OCI-LY7 (cell line): ENCODE measurements around the gene LRRC52.

ENCODE experiments used
- EZH2phosphoT487 ChIP-seq: fragments of 200-600 bp; sonication (generic); IDR thresholded peaks from 2 replicates; pipeline ENCODE4 v1.6.1; 2018; ENCODE audit warnings: low read depth, borderline replicate concordance, mild to moderate bottlenecking, mixed run types, antibody characterized with exemption, low read length, moderate library complexity, mixed read lengths
- TF ChIP-seq, protein P1 (sequence below): fragments of 200-600 bp; sonication (generic); conservative IDR thresholded peaks from 2 replicates; pipeline ENCODE4 v1.5.1; 2014; ENCODE audit warnings: mild to moderate bottlenecking, antibody characterized with exemption, low read length, moderate library complexity, mixed read lengths

DNA sequence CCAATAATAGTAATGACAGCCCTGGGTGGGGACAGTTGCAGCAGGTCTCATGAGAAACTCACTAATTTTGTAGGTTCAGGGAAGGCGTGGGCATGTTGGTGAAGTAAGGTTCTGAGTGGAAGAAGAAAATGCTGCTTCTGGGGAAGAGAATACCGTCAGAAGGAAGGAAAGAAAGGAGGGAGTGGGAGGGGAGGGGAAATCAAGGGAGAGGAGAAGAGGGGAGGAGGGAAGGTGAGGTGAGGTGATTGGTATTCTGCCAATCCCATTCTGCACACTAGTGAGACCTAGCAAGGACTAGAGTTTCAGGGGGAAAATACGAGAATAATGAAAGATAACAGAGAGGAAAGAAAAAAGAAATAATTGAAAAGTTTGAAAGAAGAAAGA, 54.9 kb downstream of the LRRC52 start:
- TF ChIP-seq, protein P1, sequence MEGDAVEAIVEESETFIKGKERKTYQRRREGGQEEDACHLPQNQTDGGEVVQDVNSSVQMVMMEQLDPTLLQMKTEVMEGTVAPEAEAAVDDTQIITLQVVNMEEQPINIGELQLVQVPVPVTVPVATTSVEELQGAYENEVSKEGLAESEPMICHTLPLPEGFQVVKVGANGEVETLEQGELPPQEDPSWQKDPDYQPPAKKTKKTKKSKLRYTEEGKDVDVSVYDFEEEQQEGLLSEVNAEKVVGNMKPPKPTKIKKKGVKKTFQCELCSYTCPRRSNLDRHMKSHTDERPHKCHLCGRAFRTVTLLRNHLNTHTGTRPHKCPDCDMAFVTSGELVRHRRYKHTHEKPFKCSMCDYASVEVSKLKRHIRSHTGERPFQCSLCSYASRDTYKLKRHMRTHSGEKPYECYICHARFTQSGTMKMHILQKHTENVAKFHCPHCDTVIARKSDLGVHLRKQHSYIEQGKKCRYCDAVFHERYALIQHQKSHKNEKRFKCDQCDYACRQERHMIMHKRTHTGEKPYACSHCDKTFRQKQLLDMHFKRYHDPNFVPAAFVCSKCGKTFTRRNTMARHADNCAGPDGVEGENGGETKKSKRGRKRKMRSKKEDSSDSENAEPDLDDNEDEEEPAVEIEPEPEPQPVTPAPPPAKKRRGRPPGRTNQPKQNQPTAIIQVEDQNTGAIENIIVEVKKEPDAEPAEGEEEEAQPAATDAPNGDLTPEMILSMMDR = no peak
- TF ChIP-seq EZH2phosphoT487 = no peak
